ENCODE measurements around the gene HS3ST4.

The HS3ST4 gene

GRCh38 chr16:26186091-26186615 is 494.4 kb downstream of the HS3ST4 start:
- no peak for DNase-seq (ENCODE audit: low read depth in 2 of 2)

Measured in stimulated activated CD8-positive, alpha-beta memory T cell treated with anti-CD3 and anti-CD28 coated beads, Interleukin-7, amount 100 ng/mL, for 4 hours (primary cell).